ENCODE measurements around the gene FRMD5. TPM values are rescaled to one million over a fixed set of nuclear protein-coding genes. Genes with fewer than 3 reads are reported as not detected.

Gene FRMD5
- total RNA-seq, 1 experiment from 2014 or later, result 0.98 TPM

DNA sequence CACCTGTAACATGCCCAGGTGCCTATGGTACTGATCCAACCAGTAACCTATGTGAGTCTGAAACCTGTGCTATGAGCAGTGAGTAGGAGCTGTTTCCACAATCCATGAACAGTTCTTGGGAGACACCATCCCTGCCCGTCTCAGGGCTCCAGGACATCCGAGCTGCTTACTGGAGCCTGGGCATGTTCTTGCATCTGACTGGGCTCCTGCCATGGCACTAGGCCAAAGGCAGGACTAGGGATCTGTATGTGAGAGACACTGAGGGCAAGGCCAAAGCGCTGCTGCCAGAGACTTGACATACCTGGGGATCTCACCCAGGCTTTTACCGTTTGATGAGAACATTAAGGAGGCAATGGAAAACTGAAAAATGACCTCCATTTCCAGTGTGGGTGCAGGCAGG is 308.5 kb downstream of the FRMD5 start:
- no peaks in the 10 kb centered on the region for H3K9me3 Mint-ChIP-seq (ENCODE audit: unreplicated experiment)
- CTCF ChIA-PET, result interaction anchor here (0.7 to 1.6 kb wide), 4 partner anchors 14 to 180 kb away, joined by 3 to 13 read pairs (median 4); no protein-coding TSS in a partner anchor
- POLR2A ChIA-PET, result no interaction called here
- no peak overlapping the region for H3K27ac Mint-ChIP-seq (ENCODE audit: low read depth, unreplicated experiment)
- intact Hi-C loops (cut with micrococcal nuclease), result no loop called here
- H3K36me3 Mint-ChIP-seq (ENCODE audit: insufficient read depth, unreplicated experiment), result peaks cover 5% of the 10 kb centered on the region
- no peaks in the 10 kb centered on the region for H3K27me3 Mint-ChIP-seq (ENCODE audit: insufficient read depth, unreplicated experiment)
- DNase-seq (ENCODE audit: unreplicated experiment), result no peak
- TF ChIP-seq, protein P1, sequence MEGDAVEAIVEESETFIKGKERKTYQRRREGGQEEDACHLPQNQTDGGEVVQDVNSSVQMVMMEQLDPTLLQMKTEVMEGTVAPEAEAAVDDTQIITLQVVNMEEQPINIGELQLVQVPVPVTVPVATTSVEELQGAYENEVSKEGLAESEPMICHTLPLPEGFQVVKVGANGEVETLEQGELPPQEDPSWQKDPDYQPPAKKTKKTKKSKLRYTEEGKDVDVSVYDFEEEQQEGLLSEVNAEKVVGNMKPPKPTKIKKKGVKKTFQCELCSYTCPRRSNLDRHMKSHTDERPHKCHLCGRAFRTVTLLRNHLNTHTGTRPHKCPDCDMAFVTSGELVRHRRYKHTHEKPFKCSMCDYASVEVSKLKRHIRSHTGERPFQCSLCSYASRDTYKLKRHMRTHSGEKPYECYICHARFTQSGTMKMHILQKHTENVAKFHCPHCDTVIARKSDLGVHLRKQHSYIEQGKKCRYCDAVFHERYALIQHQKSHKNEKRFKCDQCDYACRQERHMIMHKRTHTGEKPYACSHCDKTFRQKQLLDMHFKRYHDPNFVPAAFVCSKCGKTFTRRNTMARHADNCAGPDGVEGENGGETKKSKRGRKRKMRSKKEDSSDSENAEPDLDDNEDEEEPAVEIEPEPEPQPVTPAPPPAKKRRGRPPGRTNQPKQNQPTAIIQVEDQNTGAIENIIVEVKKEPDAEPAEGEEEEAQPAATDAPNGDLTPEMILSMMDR (IDR thresholded peaks at IDR 0.05; ENCODE audit: unreplicated experiment), result no peak
- no TSS peak for BruUV-seq (replicated peaks)
- H3K4me3 Mint-ChIP-seq (ENCODE audit: unreplicated experiment), result no peak overlapping the region
- no peaks in the 10 kb centered on the region for H3K4me1 Mint-ChIP-seq (ENCODE audit: insufficient read depth, unreplicated experiment)

DNA sequence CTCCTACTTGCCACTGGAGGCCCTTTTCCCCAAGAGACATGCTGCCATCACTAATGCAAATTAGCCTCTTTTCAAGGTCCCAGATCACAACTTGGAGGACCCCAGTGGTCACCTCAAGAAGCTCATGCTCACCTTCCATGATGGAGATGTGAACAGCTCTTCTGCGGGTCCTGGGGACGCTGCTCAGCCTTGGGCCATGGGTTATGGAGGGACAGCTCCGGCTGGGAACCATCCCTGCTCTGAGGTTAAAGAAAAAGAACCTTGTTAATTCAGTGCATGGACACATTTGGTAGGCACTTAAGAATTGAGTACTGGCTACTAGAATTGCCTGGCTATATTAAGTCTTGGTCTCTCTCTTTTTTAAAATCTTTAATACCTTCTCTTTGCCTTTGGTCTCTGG is 311.5 kb downstream of the FRMD5 start:
- Mint-ChIP-seq H3K27me3 (ENCODE audit: insufficient read depth, unreplicated experiment) (no peaks in the 10 kb centered on the region), H3K9me3 (ENCODE audit: unreplicated experiment) (no peaks in the 10 kb centered on the region), H3K4me1 (ENCODE audit: insufficient read depth, unreplicated experiment) (no peaks in the 10 kb centered on the region), H3K4me3 (ENCODE audit: unreplicated experiment) (no peak overlapping the region), H3K36me3 (ENCODE audit: insufficient read depth, unreplicated experiment) (peaks cover 11% of the 10 kb centered on the region), H3K27ac (ENCODE audit: low read depth, unreplicated experiment) (no peak overlapping the region)
- TF ChIP-seq, protein P1 (IDR thresholded peaks at IDR 0.05; ENCODE audit: unreplicated experiment), result no peak
- ChIA-PET POLR2A (no interaction called here), CTCF (interaction anchor here (0.6 kb wide), 1 partner anchor 22 kb away, joined by 3 read pairs; no protein-coding TSS in a partner anchor)
- intact Hi-C loops (cut with micrococcal nuclease), result no loop called here
- DNase-seq (ENCODE audit: unreplicated experiment), result no peak
- BruUV-seq (replicated peaks), result no TSS peak

- Mint-ChIP-seq H3K27me3 (ENCODE audit: insufficient read depth, unreplicated experiment) (no peaks in the 10 kb centered on the region), H3K4me3 (ENCODE audit: unreplicated experiment) (no peak overlapping the region), H3K27ac (ENCODE audit: low read depth, unreplicated experiment) (no peak overlapping the region), H3K36me3 (ENCODE audit: insufficient read depth, unreplicated experiment) (peaks cover 11% of the 10 kb centered on the region), H3K9me3 (ENCODE audit: unreplicated experiment) (no peaks in the 10 kb centered on the region), H3K4me1 (ENCODE audit: insufficient read depth, unreplicated experiment) (no peaks in the 10 kb centered on the region)
- BruUV-seq (replicated peaks), result no TSS peak
- POLR2A ChIA-PET, result interaction anchor here (1.0 kb wide), 1 partner anchor 34 kb away, joined by 3 read pairs; no protein-coding TSS in a partner anchor
- CTCF ChIA-PET, result interaction anchor here (0.6 to 1.6 kb wide), 10 partner anchors 9 to 697 kb away, joined by 3 to 4 read pairs (median 3); no protein-coding TSS in a partner anchor
- intact Hi-C loops (cut with micrococcal nuclease), result no loop called here
- TF ChIP-seq, protein P1 (IDR thresholded peaks at IDR 0.05; ENCODE audit: unreplicated experiment), result peak; percentile 24
- DNase-seq (ENCODE audit: unreplicated experiment), result peak; percentile 14
Measured at GRCh38 chr15:43881944-43882343, 313.1 kb downstream of the FRMD5 start.

- H3K4me1 Mint-ChIP-seq (ENCODE audit: insufficient read depth, unreplicated experiment), result no peaks in the 10 kb centered on the region
- no peak overlapping the region for H3K4me3 Mint-ChIP-seq (ENCODE audit: unreplicated experiment)
- ChIA-PET CTCF (interaction anchor here (0.6 to 1.6 kb wide), 7 partner anchors 13 to 326 kb away, joined by 3 to 4 read pairs (median 3); no protein-coding TSS in a partner anchor), POLR2A (no interaction called here)
- H3K27me3 Mint-ChIP-seq (ENCODE audit: insufficient read depth, unreplicated experiment), result no peaks in the 10 kb centered on the region
- DNase-seq (ENCODE audit: unreplicated experiment), result no peak
- TF ChIP-seq, protein P1 (IDR thresholded peaks at IDR 0.05; ENCODE audit: unreplicated experiment), result no peak
- BruUV-seq (replicated peaks), result no TSS peak
- intact Hi-C loops (cut with micrococcal nuclease), result no loop called here
- no peaks in the 10 kb centered on the region for H3K9me3 Mint-ChIP-seq (ENCODE audit: unreplicated experiment)
- H3K36me3 Mint-ChIP-seq (ENCODE audit: insufficient read depth, unreplicated experiment), result peaks cover 11% of the 10 kb centered on the region
- no peak overlapping the region for H3K27ac Mint-ChIP-seq (ENCODE audit: low read depth, unreplicated experiment)
Measured at GRCh38 chr15:43881245-43881644, 313.8 kb downstream of the FRMD5 start.

Measured in MCF 10A (cell line).